Loucy (cell line): ENCODE data around the gene CD79A.

Experiments used
- CTCF ChIP-seq: fragments of 200-600 bp; sonication (generic); conservative IDR thresholded peaks from 2 replicates; pipeline ENCODE4 v1.5.1; 2014; ENCODE audit warnings: mild to moderate bottlenecking, antibody characterized with exemption, low read length
- EZH2phosphoT487 ChIP-seq: fragments of 200-600 bp; IDR thresholded peaks from 2 replicates; pipeline ENCODE4 v1.6.1; 2018; ENCODE audit warnings: antibody characterized with exemption, mild to moderate bottlenecking, moderate library complexity, borderline replicate concordance

DNA sequence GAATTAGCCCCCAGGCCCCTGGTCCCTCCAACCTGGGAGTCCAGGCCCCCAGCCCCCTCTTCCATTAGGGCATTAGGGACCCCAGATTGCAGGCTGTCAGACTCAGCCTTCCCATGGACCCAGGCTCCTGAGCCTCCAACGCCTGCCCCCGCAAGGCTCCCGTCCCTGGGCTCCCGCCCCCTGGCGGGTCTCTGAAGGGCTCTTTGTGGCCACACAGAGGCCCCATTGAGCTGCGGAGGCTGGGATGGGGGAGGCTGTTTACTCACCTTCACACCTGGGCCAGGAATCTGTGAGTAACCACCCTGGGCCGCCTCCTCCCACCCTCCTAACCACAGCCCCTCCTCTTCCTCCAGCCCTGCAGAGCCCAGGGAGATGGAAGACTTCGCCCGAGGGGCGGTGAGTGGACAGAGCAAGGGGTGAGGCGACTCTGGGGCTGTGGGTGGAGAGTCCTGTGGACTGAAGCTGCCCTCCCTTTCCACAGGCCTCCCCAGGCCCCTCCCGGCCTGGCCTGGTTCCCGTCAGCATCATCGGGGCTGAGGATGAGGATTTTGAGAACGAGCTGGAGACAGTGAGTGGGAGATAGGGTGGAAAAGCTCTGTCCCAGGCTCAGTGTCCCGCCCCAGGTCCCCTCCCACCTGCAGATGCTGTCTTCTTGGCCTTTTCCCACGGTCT lies 10.8 kb downstream of the CD79A start:
- TF ChIP-seq CTCF (peak; percentile 55), EZH2phosphoT487 (no peak)
